ENCODE data around the gene UTP15.

GRCh38 chr5:73528248-73528647, 37.3 kb upstream of the UTP15 start:
- TF ChIP-seq RARB (CRISPR knock-in tag; IDR thresholded peaks at IDR 0.05) (no peak), CSDC2 (CRISPR knock-in tag; IDR thresholded peaks at IDR 0.05) (no peak), PPARA (CRISPR knock-in tag; IDR thresholded peaks at IDR 0.05; ENCODE audit: borderline replicate concordance) (no peak), ZFP30 (CRISPR knock-in tag; IDR thresholded peaks at IDR 0.05) (no peak)

All from SK-N-SH treated with all-trans-retinoic acid at 6 μM for 48 hours (cell line).